DOHH2 (cell line): ENCODE data around the gene CCDC12.

ENCODE experiments used
- CTCF ChIP-seq: fragments of 200-600 bp; sonication (generic); IDR thresholded peaks from one replicate; pipeline ENCODE4 v1.5.1; 2014; ENCODE audit warnings: antibody characterized with exemption, mild to moderate bottlenecking, low read depth, low read length; ENCODE audit not compliant: poor library complexity, severe bottlenecking
- EZH2phosphoT487 ChIP-seq: fragments of 200-600 bp; sonication (generic); IDR thresholded peaks from 2 replicates; pipeline ENCODE4 v1.6.1; 2017; ENCODE audit warnings: borderline replicate concordance, mild to moderate bottlenecking, antibody characterized with exemption, low read length, moderate library complexity, mixed read lengths

DNA sequence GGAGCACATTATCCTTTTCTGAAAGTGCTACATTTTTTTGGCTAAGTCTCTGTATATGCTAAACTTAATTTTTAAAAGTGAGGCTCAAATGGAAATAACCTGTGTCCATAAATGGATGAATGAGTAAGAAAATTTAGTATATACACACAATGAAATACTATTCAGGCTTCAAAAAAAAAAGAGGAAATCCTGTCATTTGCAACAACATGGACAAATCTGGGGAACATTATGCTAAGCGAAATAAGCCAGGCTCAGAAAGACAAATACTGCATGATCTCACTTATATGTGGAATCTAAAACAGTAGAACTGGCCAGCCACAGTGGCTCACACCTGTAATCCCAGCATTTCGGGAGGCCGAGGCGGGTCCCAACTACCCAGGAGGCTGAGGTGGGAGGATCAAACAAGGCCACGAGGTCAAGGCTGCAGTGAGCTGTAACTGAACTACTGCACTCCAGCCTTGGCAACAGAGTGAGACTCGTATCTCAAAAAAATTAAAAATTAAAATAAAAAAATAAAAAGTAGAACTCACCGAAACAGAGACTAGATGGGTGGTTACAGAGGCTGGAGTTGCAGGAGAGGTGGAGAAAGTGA lies 25.8 kb downstream of the CCDC12 start:
- TF ChIP-seq CTCF (no peak), EZH2phosphoT487 (no peak)
